Glomerular visceral epithelial cell (primary cell): ENCODE data around the gene PDGFC.
A peak's percentile ranks its signal among the peaks of the same experiment; 100 is the strongest.

ENCODE experiments used
- DNase-seq: peaks from one replicate; pipeline ENCODE4 v3.0.0-alpha.2; 2016; ENCODE audit errors: extremely low spot score

PDGFC gene

DNA sequence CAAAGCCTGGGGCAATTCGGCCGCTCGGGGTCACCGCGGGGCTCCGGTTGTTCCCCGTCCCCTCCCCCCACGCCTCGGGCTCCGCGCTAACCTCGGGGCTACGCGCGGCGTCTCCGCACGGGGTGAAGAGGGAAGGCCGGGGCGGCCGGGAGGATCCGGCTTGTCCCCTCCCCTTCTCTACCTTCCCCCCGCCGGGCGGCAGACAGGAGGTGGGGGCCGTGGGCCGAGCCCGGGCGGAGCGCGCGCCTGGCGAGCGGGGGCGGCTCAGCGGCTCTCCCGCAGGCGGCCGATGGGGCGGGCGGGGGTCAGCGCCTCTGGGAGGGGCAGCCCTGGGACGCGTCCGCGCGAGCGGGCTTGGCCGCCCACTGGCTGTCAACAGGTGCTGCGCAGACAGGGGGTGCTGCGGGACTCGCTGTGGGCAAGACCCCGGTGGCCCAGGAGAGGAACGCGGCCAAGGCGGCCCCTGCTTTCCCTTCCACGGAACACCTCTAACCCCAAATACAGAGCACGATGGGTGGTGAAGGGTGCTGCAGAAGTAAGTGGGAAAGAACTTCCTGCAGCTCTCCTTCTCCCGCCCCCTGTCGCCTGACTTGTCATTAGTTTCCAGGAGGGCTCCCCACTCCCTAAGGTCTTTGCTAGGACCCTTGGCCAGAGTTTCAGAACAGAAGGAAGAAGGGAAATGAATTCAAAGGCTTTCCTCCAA is at the start of gene PDGFC:
Gene PDGFC, minus strand, starts transcription at position 124 of the 703 bp plus-strand sequence. CDS start 896 bp downstream, outside the sequence.
- peak; percentile 88 for DNase-seq

GRCh38 chr4:157020882-157021281 is 49.3 kb upstream of the PDGFC start:
- DNase-seq = no peak

DNA sequence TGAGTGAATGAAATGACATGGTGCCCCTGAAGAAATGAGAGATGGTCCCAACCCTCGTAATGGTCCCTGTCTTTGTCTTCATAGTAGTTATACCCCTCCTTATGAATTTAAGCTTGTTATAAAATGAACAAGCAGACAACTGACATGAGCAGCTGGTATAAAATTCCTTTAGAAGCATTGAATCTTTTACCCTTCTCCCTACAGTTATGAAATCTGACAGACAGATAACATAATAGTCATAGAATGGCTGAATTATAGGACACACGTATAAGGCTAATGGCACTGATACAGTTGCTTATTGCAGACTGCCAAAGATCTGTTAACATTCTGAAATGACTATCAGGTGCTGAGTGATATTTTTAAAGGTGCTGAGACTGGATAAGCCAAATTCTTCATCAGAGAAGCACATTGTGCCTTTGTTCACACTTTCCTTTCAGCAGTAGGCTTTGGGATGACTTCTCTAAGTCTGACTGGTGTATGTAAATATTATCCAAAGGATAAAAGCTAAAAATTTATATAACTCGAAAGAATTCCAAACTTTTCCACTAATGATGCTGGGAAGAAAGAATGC is 47.4 kb upstream of the PDGFC start:
- no peak for DNase-seq

DNA sequence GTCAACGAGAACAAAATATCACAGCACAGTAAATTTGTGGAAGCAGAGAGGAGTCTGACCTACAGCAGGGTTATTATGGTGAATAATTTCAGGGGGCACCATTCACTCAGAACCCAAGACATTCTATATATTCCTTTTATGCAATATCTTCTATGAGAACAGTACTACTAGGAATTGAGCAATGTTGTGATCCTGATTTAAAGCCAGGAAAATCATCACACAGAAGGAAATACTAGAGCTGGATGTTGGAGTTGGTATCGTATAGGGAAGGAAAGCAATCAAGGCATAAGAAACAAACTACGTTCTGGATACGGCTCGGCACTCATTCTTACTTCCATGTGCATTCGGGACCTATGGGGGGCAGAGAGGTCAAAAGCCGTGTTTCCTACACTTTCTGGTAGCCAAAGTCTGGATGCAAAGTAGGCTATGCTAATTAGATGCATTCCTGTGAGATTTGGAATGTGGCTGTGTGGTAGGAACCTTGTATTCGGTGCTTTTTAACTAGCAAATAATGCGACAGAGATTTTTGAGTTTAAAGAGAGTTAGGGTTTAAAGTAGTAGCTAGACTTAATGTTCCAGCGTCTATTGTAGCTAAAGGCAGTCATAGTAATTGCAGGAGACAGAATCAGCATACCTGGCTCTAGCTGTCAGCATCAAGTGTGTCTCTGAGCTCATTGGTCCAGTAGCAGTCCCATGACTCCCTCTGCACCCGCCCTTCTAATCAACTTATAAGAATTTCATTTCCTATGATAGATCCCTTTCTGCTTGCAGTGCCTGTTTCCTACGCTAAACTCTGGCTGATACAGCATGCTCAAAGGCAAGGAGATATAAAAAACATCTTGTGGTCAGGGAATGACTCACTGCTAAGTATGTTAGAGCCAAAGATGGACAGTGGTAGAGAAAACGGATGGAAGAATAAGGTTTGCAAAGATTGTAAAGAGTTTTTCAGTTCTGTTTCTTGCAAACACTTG is 43.3 kb upstream of the PDGFC start:
- peak; percentile 83 for DNase-seq

DNA sequence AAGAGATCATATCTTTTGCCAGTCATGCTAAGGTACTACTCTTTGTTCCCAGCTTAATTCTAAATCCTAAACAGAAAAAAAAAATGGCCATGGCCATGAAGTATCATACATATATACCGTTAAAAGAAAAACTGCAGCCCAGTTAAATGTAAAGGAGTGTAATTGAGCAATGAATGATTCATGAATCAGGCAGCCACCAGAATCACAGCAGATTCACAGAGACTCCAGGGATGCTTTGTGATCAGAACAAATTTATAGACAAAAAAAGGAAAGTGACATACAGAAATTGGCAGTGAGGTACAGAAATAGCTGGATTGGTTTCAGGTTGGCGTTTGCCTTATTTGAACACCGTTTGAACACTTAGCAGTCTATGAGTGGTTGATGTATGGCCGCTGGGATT is 42.1 kb upstream of the PDGFC start:
- no peak for DNase-seq

DNA sequence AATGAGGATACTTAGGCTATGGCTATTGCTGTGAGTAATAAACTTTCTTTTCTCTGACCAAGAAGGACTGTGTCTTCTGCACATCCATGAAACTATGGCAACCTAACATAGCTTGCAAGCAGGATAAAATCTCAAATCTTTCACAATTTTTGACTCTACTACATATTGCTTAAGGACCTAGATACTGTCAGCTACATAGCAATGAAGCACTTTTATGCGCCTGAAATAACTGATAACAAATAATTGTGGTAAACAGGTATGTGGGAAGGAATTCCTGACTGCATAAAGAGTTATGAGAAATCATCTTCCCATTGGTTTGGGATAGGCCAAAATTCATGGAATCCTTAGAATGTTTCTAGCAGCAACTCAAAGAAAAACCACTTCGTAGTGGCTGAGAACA is 41.2 kb upstream of the PDGFC start:
- peak; percentile 51 for DNase-seq

DNA sequence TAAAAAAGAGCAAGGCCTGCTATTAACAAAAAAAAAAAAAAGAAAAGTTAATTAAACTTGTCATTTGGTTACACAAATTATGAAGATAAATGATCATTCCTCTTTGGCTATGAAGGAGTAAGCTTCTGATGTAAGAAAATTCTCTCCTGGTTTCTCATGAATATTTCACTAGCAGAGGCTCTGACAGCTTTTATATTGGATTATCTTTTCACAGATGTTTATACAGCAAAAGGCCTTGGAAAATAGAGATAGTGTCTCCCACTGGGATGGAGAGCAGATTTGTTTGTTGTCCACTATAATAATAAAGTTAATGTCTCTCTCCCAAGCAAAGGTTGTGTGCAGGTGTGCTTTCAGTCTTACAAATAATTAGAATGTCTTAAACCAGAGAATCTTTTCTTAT is 40.7 kb upstream of the PDGFC start:
- DNase-seq = no peak

GRCh38 chr4:157010630-157011029 is 39.0 kb upstream of the PDGFC start:
- DNase-seq = no peak

DNA sequence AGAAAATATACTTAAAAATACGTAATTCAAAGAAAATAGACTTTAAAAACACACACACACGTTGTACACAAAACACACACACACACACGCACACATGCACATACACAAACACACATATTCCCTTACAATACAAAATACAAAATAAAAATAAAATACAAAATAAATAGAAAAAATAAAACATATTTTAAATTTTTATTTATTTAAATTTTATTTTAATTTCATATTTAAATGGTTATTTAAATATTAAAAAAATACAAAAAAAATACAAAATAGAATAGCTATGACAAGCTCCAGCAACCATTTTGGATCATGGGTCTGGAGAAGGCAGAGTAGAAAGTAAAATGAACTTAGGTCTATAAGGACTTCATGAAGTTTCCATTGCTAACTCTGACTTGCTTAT is 34.2 kb upstream of the PDGFC start:
- no peak for DNase-seq

- DNase-seq = no peak
These were observed 33.6 kb upstream of the PDGFC start for GRCh38 chr4:157005193-157005592.

GRCh38 chr4:157004279-157005161 is 32.9 kb upstream of the PDGFC start:
- no peak for DNase-seq

- peak; percentile 99 for DNase-seq
These were observed 27.5 kb upstream of the PDGFC start for GRCh38 chr4:156999175-156999517.

- DNase-seq = no peak
These were observed 27.0 kb upstream of the PDGFC start for GRCh38 chr4:156998500-156999174.

- DNase-seq = peak; percentile 51
These were observed 21.3 kb upstream of the PDGFC start for GRCh38 chr4:156992943-156993342.

- no peak for DNase-seq
These were observed 19.6 kb upstream of the PDGFC start for GRCh38 chr4:156991161-156991560.

DNA sequence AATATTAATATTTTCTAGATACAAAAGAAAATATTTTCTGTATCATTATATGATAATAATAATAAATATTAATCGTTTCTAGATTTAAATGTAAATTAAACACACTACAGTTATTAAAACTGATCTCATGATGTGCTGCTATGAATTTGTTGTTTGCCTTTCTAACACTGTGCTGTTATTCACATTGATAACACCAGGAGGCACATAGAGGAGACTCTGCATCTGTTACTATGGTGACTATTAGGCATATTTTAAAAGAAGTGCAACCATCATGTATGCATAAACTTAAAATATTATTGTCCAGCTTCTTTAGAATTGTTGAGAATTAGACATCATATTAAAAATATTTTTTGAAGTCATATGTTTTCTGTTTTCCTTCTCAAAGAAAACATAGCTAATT is 11.8 kb upstream of the PDGFC start:
- DNase-seq = no peak

DNA sequence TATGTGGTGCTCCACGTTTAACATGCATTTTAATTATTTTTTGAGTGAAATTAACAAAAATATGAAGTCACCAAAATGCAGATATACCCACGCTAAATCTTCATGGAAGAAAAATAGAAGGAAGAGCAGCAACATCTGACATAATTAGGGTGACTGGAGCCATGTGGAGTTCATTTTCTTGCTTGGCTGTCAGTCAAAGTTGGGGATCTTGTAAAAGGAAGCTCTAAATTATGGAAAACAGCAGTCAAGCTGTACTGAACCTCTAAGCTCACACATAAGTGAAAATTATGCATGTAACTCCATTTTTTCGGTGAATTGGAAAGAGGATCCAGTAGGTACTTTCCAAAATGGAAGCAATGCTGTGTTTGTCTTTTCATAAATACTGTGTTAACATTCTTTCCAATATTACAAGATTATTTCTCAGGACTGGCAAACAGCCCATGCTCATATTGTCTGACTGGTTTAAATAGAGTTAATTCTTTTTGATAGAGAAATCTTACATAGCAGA is 9.7 kb upstream of the PDGFC start:
- DNase-seq = no peak

DNA sequence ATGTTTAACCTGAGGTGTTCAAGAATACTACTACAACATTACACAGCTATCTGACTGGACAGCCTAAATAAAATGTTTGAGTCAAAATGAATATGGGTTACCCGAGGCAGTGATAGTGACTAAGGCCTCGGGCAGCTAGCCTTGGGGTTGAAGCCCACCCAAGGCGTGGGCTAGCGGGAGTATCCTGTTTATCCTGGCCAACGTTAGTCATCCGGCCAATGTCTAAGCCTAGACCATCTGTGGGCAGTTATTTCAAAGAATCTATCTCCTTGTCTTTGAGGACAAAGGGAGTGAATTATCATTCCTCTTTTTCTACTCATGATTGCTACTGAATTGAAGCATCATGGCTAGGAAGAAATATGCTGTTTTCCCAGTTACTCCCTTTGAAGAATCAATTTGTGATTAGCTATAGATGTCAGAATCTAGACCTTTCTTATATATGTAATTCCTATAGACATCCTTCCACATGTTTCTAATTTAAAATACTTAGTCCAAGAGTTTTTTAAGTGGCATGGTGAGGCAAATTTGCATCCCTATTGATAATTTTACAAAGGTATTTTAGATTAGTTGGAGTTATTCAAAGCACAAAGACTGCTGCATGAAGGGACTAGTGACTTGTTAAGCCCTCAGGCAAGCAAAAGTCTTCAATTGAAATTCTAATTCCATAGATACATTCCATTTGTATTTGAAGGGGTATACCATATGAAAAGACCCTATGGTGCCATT is 6.0 kb upstream of the PDGFC start:
- DNase-seq = peak; percentile 91

DNA sequence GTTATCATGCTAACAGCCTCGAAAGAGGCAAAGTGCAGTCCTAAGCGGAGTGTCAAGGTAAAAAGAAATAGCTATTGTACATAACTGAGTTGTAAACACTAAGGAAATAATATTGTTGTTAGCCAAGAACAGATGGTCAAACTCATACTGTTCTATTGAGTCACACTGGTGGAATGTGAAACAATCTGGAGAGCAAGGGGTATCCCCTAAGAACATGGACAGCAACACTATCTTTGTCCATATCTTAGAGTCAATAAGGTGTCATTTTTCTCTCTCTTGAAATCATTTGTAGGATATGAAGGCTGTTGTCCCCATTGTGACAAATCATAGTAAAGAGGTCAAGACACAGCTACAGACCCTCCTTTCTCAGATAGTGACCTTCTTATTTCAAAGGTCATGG is 4.5 kb upstream of the PDGFC start:
- peak; percentile 80 for DNase-seq

DNA sequence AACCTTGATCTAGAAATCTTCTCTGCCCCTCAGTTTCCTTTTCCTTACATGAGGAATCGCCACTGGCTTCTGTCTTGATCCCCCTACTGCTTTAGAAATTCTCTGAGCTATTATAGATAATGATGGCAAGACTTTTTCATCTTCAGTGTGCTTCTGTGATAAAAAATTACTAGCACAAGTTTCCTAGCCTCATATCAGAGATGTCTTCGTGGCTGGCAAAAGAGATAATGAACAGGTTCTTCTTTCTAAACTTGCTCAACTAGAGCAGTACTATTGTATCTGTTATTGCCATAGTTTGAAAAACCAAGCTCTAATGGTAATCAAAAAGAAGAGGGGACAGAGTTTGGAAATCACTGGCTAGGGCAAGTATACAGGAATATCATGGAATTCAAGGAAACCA is 4.1 kb upstream of the PDGFC start:
- no peak for DNase-seq
